ENCODE results near the gene CHCHD3.

CHCHD3 gene

DNA sequence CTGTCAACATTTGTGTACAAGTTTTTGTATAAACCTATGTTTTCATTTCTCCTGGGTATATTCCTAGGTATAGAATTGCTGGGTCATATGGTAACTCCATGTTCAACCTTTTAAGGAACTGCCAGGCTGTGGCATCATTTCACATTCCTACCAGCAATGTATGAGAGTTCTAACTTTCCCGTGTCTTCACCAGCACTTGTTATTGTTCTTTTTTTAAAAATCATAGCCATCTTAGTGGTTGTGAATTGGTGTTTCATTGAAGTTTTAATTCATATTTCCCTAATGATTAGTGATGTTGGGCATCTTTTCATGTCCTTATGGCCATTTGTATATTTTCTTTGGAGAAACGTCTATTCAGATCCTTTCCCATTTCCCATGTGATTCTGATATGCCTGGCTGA, 312.6 kb downstream of the CHCHD3 start:
- TF ChIP-seq, protein P1, sequence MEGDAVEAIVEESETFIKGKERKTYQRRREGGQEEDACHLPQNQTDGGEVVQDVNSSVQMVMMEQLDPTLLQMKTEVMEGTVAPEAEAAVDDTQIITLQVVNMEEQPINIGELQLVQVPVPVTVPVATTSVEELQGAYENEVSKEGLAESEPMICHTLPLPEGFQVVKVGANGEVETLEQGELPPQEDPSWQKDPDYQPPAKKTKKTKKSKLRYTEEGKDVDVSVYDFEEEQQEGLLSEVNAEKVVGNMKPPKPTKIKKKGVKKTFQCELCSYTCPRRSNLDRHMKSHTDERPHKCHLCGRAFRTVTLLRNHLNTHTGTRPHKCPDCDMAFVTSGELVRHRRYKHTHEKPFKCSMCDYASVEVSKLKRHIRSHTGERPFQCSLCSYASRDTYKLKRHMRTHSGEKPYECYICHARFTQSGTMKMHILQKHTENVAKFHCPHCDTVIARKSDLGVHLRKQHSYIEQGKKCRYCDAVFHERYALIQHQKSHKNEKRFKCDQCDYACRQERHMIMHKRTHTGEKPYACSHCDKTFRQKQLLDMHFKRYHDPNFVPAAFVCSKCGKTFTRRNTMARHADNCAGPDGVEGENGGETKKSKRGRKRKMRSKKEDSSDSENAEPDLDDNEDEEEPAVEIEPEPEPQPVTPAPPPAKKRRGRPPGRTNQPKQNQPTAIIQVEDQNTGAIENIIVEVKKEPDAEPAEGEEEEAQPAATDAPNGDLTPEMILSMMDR (IDR thresholded peaks at IDR 0.05): no peak
- DNase-seq (ENCODE audit: low spot score): no peak
- no peak overlapping the region for H3K27ac ChIP-seq

DNA sequence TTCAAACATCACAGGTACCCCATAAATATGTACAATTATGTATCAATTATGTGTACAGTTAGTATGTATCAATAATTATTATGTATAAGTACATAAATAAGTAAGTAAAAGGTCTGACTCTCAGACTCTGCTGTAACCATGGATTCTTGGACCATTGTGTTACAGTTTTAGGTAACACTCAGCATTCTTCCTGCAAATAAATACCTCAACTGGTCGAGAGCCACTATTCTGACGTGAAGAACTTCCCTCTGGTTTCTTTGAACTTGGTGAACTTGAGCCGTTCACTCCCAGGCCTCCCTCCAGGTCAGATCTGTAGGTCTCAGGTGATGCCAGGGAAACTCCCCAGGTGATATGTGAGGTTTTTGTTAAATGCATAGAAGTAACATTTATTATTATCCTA, 313.8 kb downstream of the CHCHD3 start:
- DNase-seq (ENCODE audit: low spot score): no peak
- TF ChIP-seq, protein P1 (IDR thresholded peaks at IDR 0.05): no peak
- Histone ChIP-seq H3K4me3 (no peak overlapping the region), H3K27ac (no peak overlapping the region)

More for the DNA sequence above, 312.6 kb downstream of the CHCHD3 start:
- H3K4me3 ChIP-seq: no peak overlapping the region

DNA sequence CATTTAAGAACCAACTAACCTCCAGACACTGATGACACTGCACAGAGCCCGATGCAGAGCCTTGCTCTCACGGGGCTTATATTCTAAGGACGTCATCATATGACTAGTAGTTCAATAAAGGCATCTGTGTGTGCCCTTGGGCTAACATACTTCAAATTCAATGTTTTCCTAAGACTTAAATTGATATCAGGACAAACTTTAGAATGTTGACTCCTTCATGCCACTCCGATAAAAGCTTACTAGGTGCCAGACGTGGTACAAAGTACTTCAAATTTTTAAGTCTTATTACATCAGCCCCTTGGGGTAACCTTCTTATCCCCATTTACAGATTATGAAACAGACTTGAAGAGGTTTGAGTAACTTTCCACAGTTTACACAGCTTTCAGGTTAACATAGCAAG, 314.5 kb downstream of the CHCHD3 start:
- TF ChIP-seq, protein P1 (IDR thresholded peaks at IDR 0.05): no peak
- no peak overlapping the region for H3K27ac ChIP-seq

DNA sequence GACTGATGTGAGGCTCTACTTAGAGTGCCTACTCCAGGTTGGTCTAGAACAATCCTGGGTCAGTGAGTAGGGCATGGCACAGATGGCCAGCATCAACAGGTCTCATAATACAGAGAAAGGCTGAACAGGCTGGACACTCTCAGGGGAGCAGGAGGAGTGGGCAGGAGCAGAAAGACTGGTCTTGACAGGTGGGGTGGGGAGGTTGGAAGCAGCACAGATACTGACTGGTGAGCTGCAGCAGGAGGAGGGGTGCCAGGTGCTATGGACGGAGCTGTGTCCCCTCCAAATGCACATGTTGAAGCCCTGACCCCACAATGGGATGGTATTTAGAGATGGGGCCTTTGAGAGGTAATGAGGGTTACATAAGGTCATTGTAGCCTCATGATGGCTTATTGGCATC, 315.2 kb downstream of the CHCHD3 start:
- TF ChIP-seq, protein P1 (IDR thresholded peaks at IDR 0.05): no peak
- H3K27ac ChIP-seq: no peak overlapping the region
- H3K4me3 ChIP-seq: no peak overlapping the region
- DNase-seq (ENCODE audit: low spot score): no peak

More for the DNA sequence above, 314.5 kb downstream of the CHCHD3 start:
- H3K4me3 ChIP-seq: no peak overlapping the region
- DNase-seq (ENCODE audit: low spot score): no peak

DNA sequence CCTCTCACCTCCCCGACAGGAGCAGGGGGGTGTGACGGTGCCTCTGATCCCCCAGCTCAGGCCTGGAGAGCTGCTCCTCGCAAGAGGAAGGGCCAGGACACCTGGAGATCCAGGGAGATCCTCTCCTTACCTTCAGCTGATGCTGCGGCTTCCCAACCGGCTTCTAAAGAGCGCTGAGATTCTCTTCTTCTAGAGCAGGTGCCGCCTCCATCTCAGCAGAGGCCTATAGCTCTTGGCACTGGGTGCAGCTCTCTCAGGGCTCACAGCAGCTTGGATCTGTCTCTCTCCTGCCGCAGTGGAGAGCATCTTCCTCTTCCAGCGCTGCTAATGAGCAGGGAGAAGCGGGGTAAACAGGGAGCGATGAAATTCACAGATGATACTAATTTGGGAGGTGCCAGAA, 316.0 kb downstream of the CHCHD3 start:
- TF ChIP-seq, protein P1 (IDR thresholded peaks at IDR 0.05): no peak
- no peak for DNase-seq (ENCODE audit: low spot score)
- Histone ChIP-seq H3K27ac (no peak overlapping the region), H3K4me3 (no peak overlapping the region)

DNA sequence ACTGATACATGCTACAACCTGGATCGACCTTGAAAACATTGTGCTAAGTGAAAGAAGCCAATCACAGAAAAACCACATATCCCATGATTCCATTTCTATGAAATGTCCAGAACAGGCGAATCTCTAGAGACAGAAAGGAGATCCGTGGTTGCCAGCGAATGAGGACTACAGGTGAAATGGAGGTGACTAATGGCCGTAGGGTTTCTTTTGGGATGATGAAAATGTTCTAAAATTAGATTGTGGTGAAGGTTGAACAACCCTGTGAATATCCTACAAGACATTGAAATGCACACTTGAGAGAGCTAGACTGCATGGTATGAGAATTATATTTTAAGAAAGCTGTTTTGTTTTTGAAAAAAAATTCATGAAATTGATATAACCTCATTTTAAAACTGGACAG, 317.1 kb downstream of the CHCHD3 start:
- TF ChIP-seq, protein P1 (IDR thresholded peaks at IDR 0.05): no peak
- no peak for DNase-seq (ENCODE audit: low spot score)
- Histone ChIP-seq H3K27ac (no peak overlapping the region), H3K4me3 (no peak overlapping the region)

DNA sequence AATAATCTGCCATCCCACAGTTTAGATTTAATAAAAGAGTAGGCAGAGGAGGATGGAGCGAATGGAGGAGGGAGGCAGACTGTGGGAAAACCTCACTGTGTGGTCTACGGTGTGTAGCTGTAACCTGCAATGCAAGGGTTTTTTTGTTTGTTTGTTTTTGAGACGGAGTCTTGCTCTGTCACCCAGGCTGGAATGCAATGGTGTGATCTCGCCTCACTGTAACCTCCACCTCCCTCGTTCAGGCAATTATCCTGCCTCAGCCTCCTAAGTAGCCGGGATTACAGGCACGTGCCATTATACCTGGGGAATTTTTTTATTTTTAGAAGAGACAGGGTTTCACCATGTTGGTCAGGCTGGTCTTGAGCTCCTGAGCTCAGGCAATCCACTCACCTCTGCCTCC, 321.0 kb downstream of the CHCHD3 start:
- DNase-seq (ENCODE audit: low spot score): no peak
- H3K27ac ChIP-seq: no peak overlapping the region
- TF ChIP-seq, protein P1 (IDR thresholded peaks at IDR 0.05): no peak
- no peak overlapping the region for H3K4me3 ChIP-seq
